Esophagus (tissue), 2 donors: Measurements from ENCODE around the gene SRGAP2. TPM values are rescaled to one million over a fixed set of nuclear protein-coding genes. Genes with fewer than 3 reads are reported as not detected.
"Not testable (repeated sequence)": the region's sequence is repeated elsewhere in the genome, so short reads cannot be mapped to it uniquely, and the experiment has no call there.

Experiments used
- H3K27ac ChIP-seq, 2 donors: one replicate each; pipeline ENCODE4 v1.5.1; 2013; ENCODE audit warnings: low read depth in 2 of 2, mild to moderate bottlenecking in 2 of 2, inconsistent platforms in 1 of 2, low read length in 1 of 2, moderate library complexity in 1 of 2
- H3K27me3 ChIP-seq, 2 donors: one replicate each; pipeline ENCODE4 v1.6.1; 2013; ENCODE audit warnings: low read length in 2 of 2, control low read depth in 1 of 2, mild to moderate bottlenecking in 1 of 2; ENCODE audit not compliant: insufficient read depth in 2 of 2, control insufficient read depth in 1 of 2
- H3K36me3 ChIP-seq, 2 donors: one replicate each; pipeline ENCODE4 v1.6.1; 2013; ENCODE audit warnings: low read length in 1 of 2; ENCODE audit not compliant: control insufficient read depth in 2 of 2, insufficient read depth in 2 of 2
- H3K4me1 ChIP-seq, 2 donors: one replicate each; pipeline ENCODE4 v1.6.1; 2013; ENCODE audit warnings: low read length in 1 of 2; ENCODE audit not compliant: control insufficient read depth in 2 of 2, insufficient read depth in 2 of 2
- H3K4me3 ChIP-seq, 2 donors: one replicate each; pipeline ENCODE4 v1.5.1; 2013; ENCODE audit warnings: low read length in 2 of 2, mild to moderate bottlenecking in 2 of 2, low read depth in 1 of 2, moderate library complexity in 1 of 2
- H3K9me3 ChIP-seq, 2 donors: one replicate each; pipeline ENCODE4 v1.6.1; 2013; ENCODE audit warnings: mild to moderate bottlenecking in 2 of 2, low read depth in 1 of 2, low read length in 1 of 2, moderate library complexity in 1 of 2; ENCODE audit not compliant: control insufficient read depth in 2 of 2, insufficient read depth in 1 of 2
- WGBS, 2 donors: extraction: QIAGEN DNeasy Blood & Tissue Kit; methylation state at CpG; one replicate each; pipeline ENCODE4 v1.1.7; 2013; 5-methylcytosine and 5-hydroxymethylcytosine counted together
- polyA plus RNA-seq, 2 donors: library from polyadenylated mRNA; stranded (reverse); fragments of 200-250 nt; gene quantifications; one replicate each; pipeline ENCODE4 v1.2.3, GENCODE V29; 2013
- donor health status: healthy with polysubstance abuse.
- donor health status: Bipolar disorder and iron deficiency.

SRGAP2 gene
- polyA plus RNA-seq, 2 donors: 6.6 to 9.7 TPM

- H3K9me3 ChIP-seq, H3K27me3 ChIP-seq, H3K4me1 ChIP-seq, H3K27ac ChIP-seq, H3K4me3 ChIP-seq, H3K36me3 ChIP-seq: not testable (repeated sequence)
- 87 to 90% methylated on average over 2 of the region's 6 CpGs for WGBS, 2 donors
Observed at GRCh38 chr1:206224190-206224776, 20.9 kb downstream of the SRGAP2 start.

- H3K9me3 ChIP-seq: not testable (repeated sequence)
- 89 to 93% methylated on average over 3 to 4 of the region's 4 CpGs for WGBS, 2 donors
Observed at GRCh38 chr1:206225386-206225785, 22.0 kb downstream of the SRGAP2 start.

GRCh38 chr1:206226886-206227285 lies 23.5 kb downstream of the SRGAP2 start:
- not testable (repeated sequence) for H3K9me3 ChIP-seq, H3K36me3 ChIP-seq, H3K27me3 ChIP-seq, H3K27ac ChIP-seq, H3K4me3 ChIP-seq, H3K4me1 ChIP-seq
- WGBS, 2 donors: 43 to 55% methylated on average over 2 to 3 of the region's 5 CpGs

More at GRCh38 chr1:206225386-206225785, 22.0 kb downstream of the SRGAP2 start:
- H3K4me3 ChIP-seq, H3K36me3 ChIP-seq, H3K27ac ChIP-seq, H3K4me1 ChIP-seq, H3K27me3 ChIP-seq: not testable (repeated sequence)

- not testable (repeated sequence) for H3K4me1 ChIP-seq, H3K4me3 ChIP-seq, H3K36me3 ChIP-seq, H3K27me3 ChIP-seq, H3K9me3 ChIP-seq, H3K27ac ChIP-seq
- WGBS, 2 donors: 32 to 44% methylated on average over 2 of the region's 2 CpGs
Observed at GRCh38 chr1:206229286-206229685, 25.9 kb downstream of the SRGAP2 start.

- H3K9me3 ChIP-seq, H3K36me3 ChIP-seq, H3K27me3 ChIP-seq, H3K4me1 ChIP-seq, H3K27ac ChIP-seq, H3K4me3 ChIP-seq: not testable (repeated sequence)
- WGBS, 2 donors: 85 to 90% methylated on average over 8 to 9 of the region's 9 CpGs
Observed at GRCh38 chr1:206231989-206232388, 28.6 kb downstream of the SRGAP2 start.

- H3K4me1 ChIP-seq, H3K9me3 ChIP-seq, H3K4me3 ChIP-seq, H3K27me3 ChIP-seq, H3K27ac ChIP-seq, H3K36me3 ChIP-seq: not testable (repeated sequence)
- 55 to 56% methylated on average over 2 to 3 of the region's 5 CpGs for WGBS, 2 donors
Observed at GRCh38 chr1:206232970-206233645, 29.8 kb downstream of the SRGAP2 start.

GRCh38 chr1:206234189-206234916 lies 31.0 kb downstream of the SRGAP2 start:
- not testable (repeated sequence) for H3K27me3 ChIP-seq, H3K9me3 ChIP-seq, H3K4me3 ChIP-seq, H3K27ac ChIP-seq, H3K4me1 ChIP-seq, H3K36me3 ChIP-seq
- 82 to 83% methylated on average over 1 to 3 of the region's 3 CpGs for WGBS, 2 donors

- not testable (repeated sequence) for H3K27me3 ChIP-seq, H3K36me3 ChIP-seq, H3K9me3 ChIP-seq, H3K4me3 ChIP-seq, H3K4me1 ChIP-seq, H3K27ac ChIP-seq
- no CpG with 5 or more reads among the region's 2 CpGs for whole genome bisulfite sequencing, 2 donors
Observed at GRCh38 chr1:206235190-206235589, 31.8 kb downstream of the SRGAP2 start.

GRCh38 chr1:206240288-206240687 lies 36.9 kb downstream of the SRGAP2 start:
- H3K4me3 ChIP-seq, H3K27me3 ChIP-seq, H3K4me1 ChIP-seq, H3K36me3 ChIP-seq, H3K27ac ChIP-seq, H3K9me3 ChIP-seq: not testable (repeated sequence)
- WGBS, 2 donors: 88 to 92% methylated on average over 3 to 4 of the region's 4 CpGs

- not testable (repeated sequence) for H3K4me3 ChIP-seq, H3K27me3 ChIP-seq, H3K36me3 ChIP-seq, H3K4me1 ChIP-seq, H3K9me3 ChIP-seq, H3K27ac ChIP-seq
- WGBS, 2 donors: 57 to 75% methylated on average over 3 of the region's 3 CpGs
Observed at GRCh38 chr1:206243335-206243734, 40.0 kb downstream of the SRGAP2 start.
